Measurements from ENCODE around the gene GRIK4.

Gene GRIK4

GRCh38 chr11:120903686-120904085 lies 392.1 kb downstream of the GRIK4 start:
- DNase-seq, result no peak

GRCh38 chr11:120904116-120904515 lies 392.6 kb downstream of the GRIK4 start:
- no peak for DNase-seq

GRCh38 chr11:120906766-120907165 lies 395.2 kb downstream of the GRIK4 start:
- DNase-seq, result no peak

GRCh38 chr11:120907971-120908370 lies 396.4 kb downstream of the GRIK4 start:
- no peak for DNase-seq

GRCh38 chr11:120908461-120909181 lies 397.1 kb downstream of the GRIK4 start:
- DNase-seq, result no peak

- DNase-seq, result no peak
These were observed 398.3 kb downstream of the GRIK4 start for GRCh38 chr11:120909676-120910416.

GRCh38 chr11:120911943-120912342 lies 400.4 kb downstream of the GRIK4 start:
- no peak for DNase-seq

GRCh38 chr11:120912504-120912903 lies 401.0 kb downstream of the GRIK4 start:
- DNase-seq, result peak; percentile 23

- no peak for DNase-seq
These were observed 401.4 kb downstream of the GRIK4 start for GRCh38 chr11:120912915-120913314.

GRCh38 chr11:120914021-120914420 lies 402.5 kb downstream of the GRIK4 start:
- no peak for DNase-seq

GRCh38 chr11:120914601-120915000 lies 403.1 kb downstream of the GRIK4 start:
- no peak for DNase-seq

GRCh38 chr11:120917559-120918239 lies 406.2 kb downstream of the GRIK4 start:
- no peak for DNase-seq

- no peak for DNase-seq
These were observed 406.7 kb downstream of the GRIK4 start for GRCh38 chr11:120918257-120918656.

GRCh38 chr11:120919045-120919444 lies 407.5 kb downstream of the GRIK4 start:
- DNase-seq, result no peak

- no peak for DNase-seq
These were observed 408.0 kb downstream of the GRIK4 start for GRCh38 chr11:120919566-120919965.

GRCh38 chr11:120923866-120924508 lies 412.4 kb downstream of the GRIK4 start:
- no peak for DNase-seq

- DNase-seq, result peak; percentile 76
These were observed 414.4 kb downstream of the GRIK4 start for GRCh38 chr11:120925944-120926343.

- no peak for DNase-seq
These were observed 417.1 kb downstream of the GRIK4 start for GRCh38 chr11:120928627-120929026.

GRCh38 chr11:120929090-120929489 lies 417.5 kb downstream of the GRIK4 start:
- no peak for DNase-seq

GRCh38 chr11:120929664-120930154 lies 418.2 kb downstream of the GRIK4 start:
- DNase-seq, result peak; percentile 54

- DNase-seq, result peak; percentile 23
These were observed 419.7 kb downstream of the GRIK4 start for GRCh38 chr11:120931057-120931779.

GRCh38 chr11:120932305-120932915 lies 420.9 kb downstream of the GRIK4 start:
- DNase-seq, result no peak

All from RPMI8226 (cell line).